Esophagus squamous epithelium (tissue), 5 donors: Measurements from ENCODE around the gene YTHDC1. TPM values are rescaled to one million over a fixed set of nuclear protein-coding genes. Genes with fewer than 3 reads are reported as not detected.

ENCODE experiments used
- DNase-seq: peaks from one replicate; lab custom pipeline; 2025; lab: John Stamatoyannopoulos, UW
- H3K27ac ChIP-seq, 4 donors: fragments of 200-600 bp; sonication (generic); one replicate each; pipeline ENCODE4 v1.5.1; 2016 to 2019; ENCODE audit warnings: mild to moderate bottlenecking in 1 of 4
- H3K27me3 ChIP-seq, 4 donors: fragments of 200-600 bp; sonication (generic); 1 replicate in 3 of 4; 2 replicates in 1 of 4; pipeline versions ENCODE4 v1.5.1 to v1.6.0; 2017 to 2021; ENCODE audit warnings: antibody characterized with exemption in 1 of 4
- H3K36me3 ChIP-seq, 3 donors: fragments of 200-600 bp; sonication (generic); one replicate each; pipeline ENCODE4 v1.5.1; 2016 to 2019
- H3K4me1 ChIP-seq, 3 donors: fragments of 200-600 bp; sonication (generic); one replicate each; pipeline ENCODE4 v1.5.1; 2017 to 2019
- H3K4me3 ChIP-seq, 4 donors: fragments of 200-600 bp; sonication (generic); 1 replicate in 3 of 4; 2 replicates in 1 of 4; pipeline ENCODE4 v1.5.1; 2016 to 2019; ENCODE audit warnings: mild to moderate bottlenecking in 2 of 4, moderate library complexity in 1 of 4
- H3K9me3 ChIP-seq, 3 donors: fragments of 200-600 bp; sonication (generic); one replicate each; pipeline ENCODE4 v1.5.1; 2016 to 2019
- CTCF ChIP-seq, 6 experiments: fragments of 450-650 bp in 4 of 6; fragments of 200-600 bp in 2 of 6; sonication (generic) in 2 of 6; IDR thresholded peaks; one replicate each; pipeline ENCODE4 v1.5.1; 2016 to 2019; ENCODE audit warnings: antibody characterized with exemption in 6 of 6, mild to moderate bottlenecking in 4 of 6, moderate library complexity in 4 of 6
- POLR2A ChIP-seq, 4 donors: fragments of 450-650 bp; IDR thresholded peaks; one replicate each; pipeline ENCODE4 v1.6.1; 2017; ENCODE audit warnings: antibody characterized with exemption in 4 of 4, mild to moderate bottlenecking in 4 of 4, moderate library complexity in 3 of 4
- WGBS, 2 donors: methylation state at CpG; one replicate each; pipeline ENCODE4 v1.1.5; 2018; 5-methylcytosine and 5-hydroxymethylcytosine counted together
- intact Hi-C: fragments of 100-400 bp; cut with DNase I; formaldehyde crosslinking; loops from one replicate; pipeline ENCODE4 v1.15.0; 2022
- total RNA-seq, 4 donors: library from RNA; depleted of rRNA; stranded (reverse); fragments of >200 nt; gene quantifications; one replicate each; pipeline ENCODE4 v1.1.0, GENCODE V29; 2016
- donor health status: DM: yes; HTN: yes; CAD: no.

Gene YTHDC1
- total RNA-seq, 4 donors from 2014 or later: 36.1 to 79.9 (median 50.7) TPM

DNA sequence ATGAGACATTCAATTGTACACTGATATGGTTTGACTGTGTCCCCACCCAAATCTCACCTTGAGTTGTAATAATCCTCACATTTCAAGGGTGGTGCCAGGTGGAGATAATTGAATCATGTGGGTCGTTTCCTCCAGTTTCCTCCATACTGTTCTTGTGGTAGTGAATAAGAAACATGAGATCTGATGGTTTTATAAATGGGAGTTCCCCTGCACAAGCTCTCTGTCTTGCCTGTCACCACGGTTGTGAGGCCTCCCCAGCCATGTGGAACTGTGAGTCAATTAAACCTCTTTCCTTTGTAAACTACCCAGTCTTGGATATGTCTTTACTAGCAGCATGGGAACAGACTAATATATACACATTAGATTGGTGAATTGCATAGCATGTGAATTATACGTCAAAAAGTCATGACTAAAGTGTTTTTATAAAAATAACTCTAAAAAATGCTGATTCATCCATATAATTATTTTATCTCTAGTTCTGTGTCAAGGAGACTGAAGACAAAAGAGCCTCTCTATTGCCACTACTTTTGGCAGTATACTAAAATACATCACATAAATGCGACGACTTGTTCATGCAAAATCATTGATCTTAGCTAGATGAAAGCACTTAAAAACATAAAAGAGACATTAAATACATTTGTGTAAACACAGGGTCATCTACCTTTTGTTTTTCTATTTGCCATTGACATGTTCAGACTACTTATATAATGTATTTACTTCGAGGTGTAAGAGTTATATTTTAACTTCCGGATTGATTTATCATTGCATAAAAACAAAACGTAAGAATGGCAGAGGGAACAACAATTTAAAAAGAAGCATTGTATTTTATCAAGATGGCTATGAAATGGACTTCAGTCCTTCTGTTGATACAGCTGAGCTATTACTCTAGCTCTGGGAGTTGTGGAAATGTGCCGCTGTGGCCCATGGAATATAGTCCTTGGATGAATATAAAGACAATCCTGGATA lies 50.1 kb downstream of the YTHDC1 start:
- 68 to 73% methylated on average over 9 of the region's 9 CpGs for WGBS, 2 donors
- Histone ChIP-seq H3K27ac (no peak overlapping the region), H3K4me1 (no peaks in the 10 kb centered on the region), H3K36me3 (no peaks in the 10 kb centered on the region), H3K27me3 (no peaks in the 10 kb centered on the region), H3K4me3 (no peak overlapping the region), H3K9me3 (no peaks in the 10 kb centered on the region)
- TF ChIP-seq POLR2A (IDR thresholded peaks at IDR 0.05): no peak
- no peak for TF ChIP-seq CTCF (IDR thresholded peaks at IDR 0.05)
- DNase-seq: no peak
- intact Hi-C loops: no loop called here

- TF ChIP-seq POLR2A (IDR thresholded peaks at IDR 0.05) (no peak), CTCF (IDR thresholded peaks at IDR 0.05) (no peak)
- Histone ChIP-seq H3K4me1 (no peaks in the 10 kb centered on the region), H3K4me3 (no peak overlapping the region), H3K36me3 (no peaks in the 10 kb centered on the region), H3K27me3 (no peaks in the 10 kb centered on the region), H3K27ac (no peak overlapping the region), H3K9me3 (peaks cover 0 to under 1% (median 0%) of the 10 kb centered on the region in 3 donors)
- WGBS, 2 donors: 87 to 89% methylated on average over 4 of the region's 4 CpGs
- DNase-seq: no peak
- intact Hi-C loops: no loop called here
Measured at GRCh38 chr4:68297137-68297536, 52.8 kb downstream of the YTHDC1 start.

GRCh38 chr4:68291256-68291655 lies 58.6 kb downstream of the YTHDC1 start:
- H3K36me3 ChIP-seq: no peaks in the 10 kb centered on the region
- H3K4me3 ChIP-seq: no peak overlapping the region
- H3K27ac ChIP-seq: no peak overlapping the region
- no peak for TF ChIP-seq POLR2A (IDR thresholded peaks at IDR 0.05)
- TF ChIP-seq CTCF (IDR thresholded peaks at IDR 0.05): no peak
- intact Hi-C loops: no loop called here
- no peaks in the 10 kb centered on the region for H3K27me3 ChIP-seq
- no peaks in the 10 kb centered on the region for H3K4me1 ChIP-seq
- no peak for DNase-seq
- 86 to 94% methylated on average over 1 of the region's 1 CpG for WGBS, 2 donors
- H3K9me3 ChIP-seq: peaks cover 0 to 9% (median 0%) of the 10 kb centered on the region in 3 donors

DNA sequence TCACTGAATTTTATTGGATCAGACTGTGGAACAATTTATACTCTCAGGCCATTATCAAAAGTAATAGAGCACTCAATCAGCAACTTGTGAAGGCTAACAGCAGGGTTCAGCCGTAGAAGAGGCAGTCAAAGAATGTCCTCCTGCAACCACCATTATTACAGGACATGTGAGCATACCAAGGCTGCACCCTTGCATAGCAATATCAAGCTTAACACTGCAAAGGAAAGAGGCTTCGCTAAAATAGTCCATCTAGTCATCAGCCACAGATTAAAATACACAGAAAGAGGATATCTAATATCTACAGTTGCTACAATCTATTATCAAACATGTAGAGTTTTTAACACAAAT lies 61.5 kb downstream of the YTHDC1 start:
- Histone ChIP-seq H3K4me3 (no peak overlapping the region), H3K4me1 (peaks cover 0 to 3% (median 0%) of the 10 kb centered on the region in 3 donors), H3K9me3 (peaks cover 0 to 9% (median 0%) of the 10 kb centered on the region in 3 donors), H3K27me3 (no peaks in the 10 kb centered on the region), H3K36me3 (no peaks in the 10 kb centered on the region), H3K27ac (no peak overlapping the region)
- no peak for DNase-seq
- intact Hi-C loops: no loop called here
- no peak for TF ChIP-seq POLR2A (IDR thresholded peaks at IDR 0.05)
- TF ChIP-seq CTCF (IDR thresholded peaks at IDR 0.05): no peak
- 64 to 75% methylated on average over 2 of the region's 2 CpGs for WGBS, 2 donors

DNA sequence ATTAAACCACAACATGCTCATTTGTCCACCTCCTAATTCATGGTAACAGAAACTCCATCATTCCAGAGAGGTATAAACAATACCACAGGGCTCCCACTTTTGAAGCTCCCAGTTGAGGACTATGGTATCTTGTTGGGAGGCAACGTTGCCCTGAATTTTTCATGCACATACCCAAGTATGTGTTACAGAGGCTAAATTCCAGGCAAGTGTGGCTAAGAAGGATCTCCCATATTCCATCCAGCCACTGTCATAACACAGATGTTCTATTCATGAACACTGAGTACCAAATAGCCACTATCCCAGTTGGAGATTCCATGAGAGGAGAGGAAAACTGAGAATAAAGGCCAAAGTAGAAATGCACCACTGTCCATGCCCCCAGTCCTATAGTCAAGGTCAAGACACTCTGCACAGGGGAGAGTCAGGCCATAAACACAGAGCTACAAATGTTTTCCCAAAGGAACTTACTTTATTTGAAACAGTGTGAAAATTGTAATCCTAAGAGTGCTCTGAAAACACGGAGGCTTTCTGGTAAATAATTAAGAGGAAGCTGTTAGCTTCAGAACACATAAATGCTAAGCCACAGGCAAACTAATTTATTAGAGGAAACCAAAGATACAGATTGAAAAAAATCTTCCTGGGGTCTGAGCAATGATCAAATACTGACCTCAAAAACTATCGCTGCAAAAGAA lies 62.0 kb downstream of the YTHDC1 start:
- WGBS, 2 donors: 56 to 84% methylated on average over 3 of the region's 3 CpGs
- Histone ChIP-seq H3K9me3 (peaks cover 0 to 9% (median 0%) of the 10 kb centered on the region in 3 donors), H3K36me3 (no peaks in the 10 kb centered on the region), H3K4me3 (no peak overlapping the region), H3K4me1 (peaks cover 0 to 8% (median 0%) of the 10 kb centered on the region in 3 donors), H3K27ac (no peak overlapping the region), H3K27me3 (no peaks in the 10 kb centered on the region)
- no peak for DNase-seq
- TF ChIP-seq CTCF (IDR thresholded peaks at IDR 0.05): no peak
- intact Hi-C loops: no loop called here
